GM12865 (cell line): Measurements from ENCODE around the gene LCORL.
A peak's percentile ranks its signal among the peaks of the same experiment; 100 is the strongest.

Experiments
- DNase-seq: peaks from one replicate; pipeline ENCODE4 v3.0.0; 2010; ENCODE audit warnings: low read depth
- H3K4me3 ChIP-seq: 2 replicates; pipeline ENCODE4 v1.5.1; 2011; ENCODE audit warnings: mild to moderate bottlenecking, low read depth, low read length, control low read depth
- TF ChIP-seq, protein P1 (sequence below): IDR thresholded peaks from 2 replicates; pipeline ENCODE4 v1.5.1; 2011; ENCODE audit warnings: low read length, control low read depth, low read depth, inconsistent platforms; ENCODE audit not compliant: insufficient read depth; ENCODE audit errors: missing control alignments

LCORL gene

DNA sequence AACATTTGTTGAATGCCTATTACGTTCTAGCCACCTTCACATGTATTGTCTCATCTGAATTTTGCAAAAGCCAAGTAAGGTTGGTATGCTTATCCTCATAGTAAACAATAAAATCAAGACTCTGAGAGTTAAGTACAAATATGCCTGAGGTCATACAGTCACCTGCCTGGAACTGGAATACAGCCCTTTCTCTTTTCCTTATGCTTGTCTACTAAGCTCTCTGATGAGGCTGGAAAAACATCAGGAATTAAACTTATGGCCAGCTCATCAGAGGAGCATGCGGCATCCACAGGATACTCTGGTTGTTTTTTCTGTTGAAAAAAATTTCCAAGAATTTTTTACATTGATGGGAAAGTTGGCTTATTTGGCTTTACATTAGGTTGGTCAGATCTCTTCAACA lies 175.3 kb downstream of the LCORL start:
- TF ChIP-seq, protein P1, sequence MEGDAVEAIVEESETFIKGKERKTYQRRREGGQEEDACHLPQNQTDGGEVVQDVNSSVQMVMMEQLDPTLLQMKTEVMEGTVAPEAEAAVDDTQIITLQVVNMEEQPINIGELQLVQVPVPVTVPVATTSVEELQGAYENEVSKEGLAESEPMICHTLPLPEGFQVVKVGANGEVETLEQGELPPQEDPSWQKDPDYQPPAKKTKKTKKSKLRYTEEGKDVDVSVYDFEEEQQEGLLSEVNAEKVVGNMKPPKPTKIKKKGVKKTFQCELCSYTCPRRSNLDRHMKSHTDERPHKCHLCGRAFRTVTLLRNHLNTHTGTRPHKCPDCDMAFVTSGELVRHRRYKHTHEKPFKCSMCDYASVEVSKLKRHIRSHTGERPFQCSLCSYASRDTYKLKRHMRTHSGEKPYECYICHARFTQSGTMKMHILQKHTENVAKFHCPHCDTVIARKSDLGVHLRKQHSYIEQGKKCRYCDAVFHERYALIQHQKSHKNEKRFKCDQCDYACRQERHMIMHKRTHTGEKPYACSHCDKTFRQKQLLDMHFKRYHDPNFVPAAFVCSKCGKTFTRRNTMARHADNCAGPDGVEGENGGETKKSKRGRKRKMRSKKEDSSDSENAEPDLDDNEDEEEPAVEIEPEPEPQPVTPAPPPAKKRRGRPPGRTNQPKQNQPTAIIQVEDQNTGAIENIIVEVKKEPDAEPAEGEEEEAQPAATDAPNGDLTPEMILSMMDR: no peak
- no peak overlapping the region for H3K4me3 ChIP-seq
- no peak for DNase-seq

- no peak for DNase-seq
- TF ChIP-seq, protein P1: no peak
- no peak overlapping the region for H3K4me3 ChIP-seq
Measured at GRCh38 chr4:17823871-17824669, 197.5 kb downstream of the LCORL start.

- H3K4me3 ChIP-seq: no peak overlapping the region
- DNase-seq: peak; percentile 62
- TF ChIP-seq, protein P1: peak; percentile 51
Measured at GRCh38 chr4:17817027-17817426, 204.5 kb downstream of the LCORL start.

DNA sequence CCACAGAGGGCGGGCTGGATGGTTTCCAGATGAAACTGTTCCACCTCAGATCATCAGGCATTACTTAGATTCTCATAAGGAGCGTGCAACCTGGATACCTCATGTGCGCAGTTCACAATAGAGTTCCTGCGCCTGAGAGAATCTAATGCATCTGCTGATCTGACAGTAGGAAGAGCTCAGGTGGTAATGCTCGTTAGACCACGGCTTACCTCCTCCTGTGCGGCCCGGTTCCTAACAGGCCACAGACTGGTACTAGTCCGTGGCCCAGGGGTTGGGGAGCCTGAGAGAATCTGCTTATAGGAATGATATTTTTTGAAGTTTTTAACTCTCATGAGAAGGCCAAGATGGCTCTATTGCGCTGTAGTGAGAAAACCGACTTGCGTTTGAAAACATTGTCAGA lies 205.4 kb downstream of the LCORL start:
- no peak overlapping the region for H3K4me3 ChIP-seq
- DNase-seq: no peak
- TF ChIP-seq, protein P1: no peak

DNA sequence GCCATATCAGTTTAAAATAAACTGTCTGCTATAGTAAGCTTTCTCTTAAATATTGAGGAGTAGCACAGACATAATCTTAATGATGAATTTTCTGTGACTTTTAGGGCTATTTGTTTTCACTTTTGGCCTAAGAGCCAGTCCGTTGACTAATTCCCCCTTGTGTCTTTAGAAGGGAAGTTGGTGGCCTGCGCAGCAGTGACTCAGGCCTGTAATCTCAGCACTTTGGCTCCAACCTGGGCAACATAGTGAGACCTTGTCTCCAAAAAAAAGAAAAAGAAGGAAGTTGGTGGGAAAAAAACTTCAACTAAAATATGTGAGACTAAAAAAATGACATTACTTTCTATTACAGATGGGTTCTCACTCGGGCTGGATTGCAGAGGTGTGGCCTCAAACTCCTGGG lies 207.4 kb downstream of the LCORL start:
- TF ChIP-seq, protein P1: no peak
- no peak for DNase-seq

GRCh38 chr4:17812801-17813200 lies 208.8 kb downstream of the LCORL start:
- DNase-seq: no peak
- TF ChIP-seq, protein P1: no peak
- peak overlapping the region; percentile 73 for H3K4me3 ChIP-seq

More for the DNA sequence above, 207.4 kb downstream of the LCORL start:
- no peak overlapping the region for H3K4me3 ChIP-seq

DNA sequence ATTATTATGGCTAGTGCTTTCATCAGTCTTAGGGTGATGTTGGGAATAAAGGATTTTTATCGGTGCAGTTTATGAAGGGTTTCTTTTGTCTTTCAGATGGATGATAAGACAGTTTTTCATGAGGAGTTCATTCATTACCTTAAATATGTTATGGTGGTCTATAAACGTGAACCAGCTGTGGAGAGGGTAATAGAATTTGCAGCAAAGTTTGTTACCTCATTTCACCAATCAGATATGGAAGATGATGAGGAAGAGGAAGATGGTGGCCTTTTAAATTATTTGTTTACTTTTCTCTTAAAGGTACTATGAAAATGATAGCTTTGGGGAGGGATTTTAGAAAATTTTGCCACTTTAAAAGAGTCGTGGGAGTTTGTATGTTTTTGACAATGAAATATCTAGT lies 209.4 kb downstream of the LCORL start:
- TF ChIP-seq, protein P1: no peak
- DNase-seq: no peak
- peak overlapping the region; percentile 73 for H3K4me3 ChIP-seq
